ENCODE measurements around the gene CYB5RL. TPM values are rescaled to one million over a fixed set of nuclear protein-coding genes. Genes with fewer than 3 reads are reported as not detected.
A peak's percentile ranks its signal among the peaks of the same experiment; 100 is the strongest.

CYB5RL gene
- total RNA-seq, 2 experiments from 2014 or later: 2.0 to 2.1 TPM

GRCh38 chr1:54222711-54223110 is 22.9 kb upstream of the CYB5RL start:
- intact Hi-C loops (cut with DNase I, micrococcal nuclease): no loop called here
- Histone ChIP-seq H3K9me3 (ENCODE audit: control insufficient read depth in 1 of 2, insufficient read depth in 1 of 2, low read length in 2 of 2) (no peaks in the 10 kb centered on the region), H3K4me3 (ENCODE audit: low read length) (no peak overlapping the region), H3K36me3 (ENCODE audit: insufficient read depth, low read length) (peaks cover 40% of the 10 kb centered on the region), H3K4me1 (ENCODE audit: insufficient read depth, low read length) (no peaks in the 10 kb centered on the region), H3K27me3 (ENCODE audit: control insufficient read depth in 1 of 2, insufficient read depth in 2 of 2, low read length in 2 of 2) (no peaks in the 10 kb centered on the region), H3K27ac (ENCODE audit: low read depth in 1 of 2, low read length in 2 of 2) (no peak overlapping the region)
- H3K27me3 Mint-ChIP-seq: no peaks in the 10 kb centered on the region
- H3K4me3 Mint-ChIP-seq: no peak overlapping the region
- no peaks in the 10 kb centered on the region for H3K9me3 Mint-ChIP-seq
- peaks cover 48% of the 10 kb centered on the region for H3K36me3 Mint-ChIP-seq (ENCODE audit: low read depth)
- H3K27ac Mint-ChIP-seq: peak overlapping the region; percentile 36
- ATAC-seq (ENCODE audit: poor library complexity) (no peak), DNase-seq (no peak)
- ChIA-PET CTCF (no interaction called here), POLR2A (interaction anchor here (0.9 kb wide), 1 partner anchor 23 kb away, joined by 3 read pairs; the partner anchor contains the start of genes CYB5RL and MRPL37)
- H3K4me1 Mint-ChIP-seq (ENCODE audit: low read depth): no peaks in the 10 kb centered on the region
- TF ChIP-seq CTCF (IDR thresholded peaks at IDR 0.05): no peak

- TF ChIP-seq CTCF (IDR thresholded peaks at IDR 0.05): no peak
- peak overlapping the region; percentile 36 for H3K27ac Mint-ChIP-seq
- CTCF ChIA-PET: no interaction called here
Measured at GRCh38 chr1:54221867-54222484, 22.1 kb upstream of the CYB5RL start.

GRCh38 chr1:54221113-54221834 is 21.4 kb upstream of the CYB5RL start:
- no peaks in the 10 kb centered on the region for H3K9me3 Mint-ChIP-seq
- H3K36me3 ChIP-seq (ENCODE audit: insufficient read depth, low read length): peaks cover 53% of the 10 kb centered on the region
- intact Hi-C loops (cut with DNase I, micrococcal nuclease): no loop called here
- H3K4me3 Mint-ChIP-seq: no peak overlapping the region
- H3K4me1 ChIP-seq (ENCODE audit: insufficient read depth, low read length): no peaks in the 10 kb centered on the region
- H3K27ac Mint-ChIP-seq: peak overlapping the region; percentile 21
- H3K36me3 Mint-ChIP-seq (ENCODE audit: low read depth): peaks cover 59% of the 10 kb centered on the region
- ATAC-seq (ENCODE audit: poor library complexity) (no peak), DNase-seq (no peak)
- ChIA-PET POLR2A (no interaction called here), CTCF (no interaction called here)
- H3K9me3 ChIP-seq (ENCODE audit: control insufficient read depth in 1 of 2, insufficient read depth in 1 of 2, low read length in 2 of 2): no peaks in the 10 kb centered on the region
- TF ChIP-seq CTCF (IDR thresholded peaks at IDR 0.05): no peak
- H3K27me3 ChIP-seq (ENCODE audit: control insufficient read depth in 1 of 2, insufficient read depth in 2 of 2, low read length in 2 of 2): no peaks in the 10 kb centered on the region
- H3K27ac ChIP-seq (ENCODE audit: low read depth in 1 of 2, low read length in 2 of 2): no peak overlapping the region
- H3K4me1 Mint-ChIP-seq (ENCODE audit: low read depth): no peaks in the 10 kb centered on the region
- H3K27me3 Mint-ChIP-seq: no peaks in the 10 kb centered on the region
- no peak overlapping the region for H3K4me3 ChIP-seq (ENCODE audit: low read length)

More at GRCh38 chr1:54221867-54222484, 22.1 kb upstream of the CYB5RL start:
- ATAC-seq (ENCODE audit: poor library complexity) (no peak), DNase-seq (no peak)
- POLR2A ChIA-PET: interaction anchor here (0.9 kb wide), 1 partner anchor 23 kb away, joined by 3 read pairs; the partner anchor contains the start of genes CYB5RL and MRPL37
- H3K4me1 Mint-ChIP-seq (ENCODE audit: low read depth): no peaks in the 10 kb centered on the region
- Histone ChIP-seq H3K9me3 (ENCODE audit: control insufficient read depth in 1 of 2, insufficient read depth in 1 of 2, low read length in 2 of 2) (no peaks in the 10 kb centered on the region), H3K27me3 (ENCODE audit: control insufficient read depth in 1 of 2, insufficient read depth in 2 of 2, low read length in 2 of 2) (no peaks in the 10 kb centered on the region), H3K4me3 (ENCODE audit: low read length) (no peak overlapping the region), H3K27ac (ENCODE audit: low read depth in 1 of 2, low read length in 2 of 2) (peak overlapping the region in 1 of 2 donors; percentile 21), H3K4me1 (ENCODE audit: insufficient read depth, low read length) (no peaks in the 10 kb centered on the region), H3K36me3 (ENCODE audit: insufficient read depth, low read length) (peaks cover 46% of the 10 kb centered on the region)
- intact Hi-C loops (cut with DNase I, micrococcal nuclease): no loop called here
- H3K4me3 Mint-ChIP-seq: no peak overlapping the region
- H3K36me3 Mint-ChIP-seq (ENCODE audit: low read depth): peaks cover 52% of the 10 kb centered on the region
- no peaks in the 10 kb centered on the region for H3K27me3 Mint-ChIP-seq
- H3K9me3 Mint-ChIP-seq: no peaks in the 10 kb centered on the region
